NOMO-1 treated with DMSO at 0.1 percent for 48 hours (cell line): ENCODE results near the gene IL12RB2.
A peak's percentile ranks its signal among the peaks of the same experiment; 100 is the strongest.

Experiments
- DNase-seq: peaks from one replicate; lab custom pipeline; 2025; ENCODE audit not compliant: unreplicated experiment; lab: John Stamatoyannopoulos, UW

Gene IL12RB2, protein sequence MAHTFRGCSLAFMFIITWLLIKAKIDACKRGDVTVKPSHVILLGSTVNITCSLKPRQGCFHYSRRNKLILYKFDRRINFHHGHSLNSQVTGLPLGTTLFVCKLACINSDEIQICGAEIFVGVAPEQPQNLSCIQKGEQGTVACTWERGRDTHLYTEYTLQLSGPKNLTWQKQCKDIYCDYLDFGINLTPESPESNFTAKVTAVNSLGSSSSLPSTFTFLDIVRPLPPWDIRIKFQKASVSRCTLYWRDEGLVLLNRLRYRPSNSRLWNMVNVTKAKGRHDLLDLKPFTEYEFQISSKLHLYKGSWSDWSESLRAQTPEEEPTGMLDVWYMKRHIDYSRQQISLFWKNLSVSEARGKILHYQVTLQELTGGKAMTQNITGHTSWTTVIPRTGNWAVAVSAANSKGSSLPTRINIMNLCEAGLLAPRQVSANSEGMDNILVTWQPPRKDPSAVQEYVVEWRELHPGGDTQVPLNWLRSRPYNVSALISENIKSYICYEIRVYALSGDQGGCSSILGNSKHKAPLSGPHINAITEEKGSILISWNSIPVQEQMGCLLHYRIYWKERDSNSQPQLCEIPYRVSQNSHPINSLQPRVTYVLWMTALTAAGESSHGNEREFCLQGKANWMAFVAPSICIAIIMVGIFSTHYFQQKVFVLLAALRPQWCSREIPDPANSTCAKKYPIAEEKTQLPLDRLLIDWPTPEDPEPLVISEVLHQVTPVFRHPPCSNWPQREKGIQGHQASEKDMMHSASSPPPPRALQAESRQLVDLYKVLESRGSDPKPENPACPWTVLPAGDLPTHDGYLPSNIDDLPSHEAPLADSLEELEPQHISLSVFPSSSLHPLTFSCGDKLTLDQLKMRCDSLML

DNA sequence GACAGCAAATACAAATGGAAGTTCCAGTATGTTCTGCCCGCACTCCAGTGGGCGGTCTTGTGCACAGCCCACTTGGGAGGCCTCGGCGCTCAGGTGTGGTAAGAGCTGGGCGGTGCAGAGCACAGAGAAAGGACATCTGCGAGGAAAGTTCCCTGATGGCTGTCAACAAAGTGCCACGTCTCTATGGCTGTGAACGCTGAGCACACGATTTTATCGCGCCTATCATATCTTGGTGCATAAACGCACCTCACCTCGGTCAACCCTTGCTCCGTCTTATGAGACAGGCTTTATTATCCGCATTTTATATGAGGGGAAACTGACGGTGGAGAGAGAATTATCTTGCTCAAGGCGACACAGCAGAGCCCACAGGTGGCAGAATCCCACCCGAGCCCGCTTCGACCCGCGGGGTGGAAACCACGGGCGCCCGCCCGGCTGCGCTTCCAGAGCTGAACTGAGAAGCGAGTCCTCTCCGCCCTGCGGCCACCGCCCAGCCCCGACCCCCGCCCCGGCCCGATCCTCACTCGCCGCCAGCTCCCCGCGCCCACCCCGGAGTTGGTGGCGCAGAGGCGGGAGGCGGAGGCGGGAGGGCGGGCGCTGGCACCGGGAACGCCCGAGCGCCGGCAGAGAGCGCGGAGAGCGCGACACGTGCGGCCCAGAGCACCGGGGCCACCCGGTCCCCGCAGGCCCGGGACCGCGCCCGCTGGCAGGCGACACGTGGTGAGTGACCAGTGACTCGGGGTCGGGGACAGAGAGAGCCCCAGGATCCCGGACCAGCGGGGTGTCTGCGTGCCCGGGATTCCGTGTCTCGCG lies at the start of gene IL12RB2:
TSS of gene IL12RB2 (plus strand) at position 623 of the 810 bp plus-strand sequence. CDS start 12,496 bp downstream, outside the sequence.
- DNase-seq, result no peak

DNA sequence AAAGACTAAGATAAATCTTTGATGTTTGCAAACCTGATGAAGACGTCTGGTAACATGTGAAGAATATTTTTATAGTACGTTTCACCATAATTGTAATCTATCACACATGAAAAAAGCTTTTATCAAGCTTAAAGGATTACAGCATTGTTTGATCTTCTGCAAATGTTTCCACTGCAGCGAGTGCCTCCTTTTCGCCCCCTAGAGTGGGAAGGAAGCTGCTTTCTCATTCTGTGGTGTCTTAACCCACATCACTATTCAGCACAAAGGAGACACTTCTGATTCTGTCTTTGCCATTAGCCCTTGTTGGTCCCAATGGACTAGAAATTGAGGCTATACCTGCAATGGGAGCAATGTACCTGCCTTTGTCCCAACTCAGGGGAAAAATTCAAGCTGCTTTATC lies 46.0 kb upstream of the IL12RB2 start:
- peak; percentile 1 for DNase-seq

DNA sequence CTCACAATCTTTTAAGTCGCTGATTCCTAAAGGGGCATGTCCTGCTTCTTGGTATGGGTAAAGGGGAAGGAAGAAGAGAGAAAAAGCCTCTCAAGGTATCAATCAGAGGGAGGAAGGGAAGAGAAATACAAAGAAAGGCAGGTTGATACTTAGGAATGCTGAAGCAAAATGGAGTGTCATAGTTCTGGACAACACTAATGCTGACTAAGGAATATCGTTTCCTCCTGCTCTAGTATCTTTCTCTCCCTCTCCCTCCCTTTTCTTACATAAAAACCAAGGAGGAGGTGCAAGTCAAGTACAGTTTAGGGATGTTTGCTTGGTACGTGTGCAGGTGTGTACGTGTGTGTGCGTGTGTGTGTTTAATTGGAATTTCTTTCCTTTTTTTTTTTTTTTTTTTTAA lies 44.9 kb upstream of the IL12RB2 start:
- DNase-seq, result no peak

DNA sequence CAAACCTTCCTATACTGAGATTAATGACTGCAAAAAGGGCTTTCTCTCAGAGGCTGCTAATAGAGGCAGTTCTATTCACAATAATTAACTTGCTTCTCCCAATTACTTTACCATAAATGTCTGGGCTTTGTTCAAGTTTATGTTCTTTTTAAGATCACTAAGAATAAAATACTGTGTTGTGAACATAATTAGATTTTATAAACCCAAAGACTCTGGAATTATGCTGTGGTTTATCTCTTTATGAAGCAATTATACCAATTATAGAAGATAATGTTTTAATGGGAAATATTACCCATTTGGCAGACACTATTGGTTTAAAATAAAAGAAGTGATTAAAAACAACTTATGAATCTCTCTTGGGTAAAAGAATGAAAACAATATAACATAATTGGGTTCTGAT lies 43.5 kb upstream of the IL12RB2 start:
- no peak for DNase-seq

DNA sequence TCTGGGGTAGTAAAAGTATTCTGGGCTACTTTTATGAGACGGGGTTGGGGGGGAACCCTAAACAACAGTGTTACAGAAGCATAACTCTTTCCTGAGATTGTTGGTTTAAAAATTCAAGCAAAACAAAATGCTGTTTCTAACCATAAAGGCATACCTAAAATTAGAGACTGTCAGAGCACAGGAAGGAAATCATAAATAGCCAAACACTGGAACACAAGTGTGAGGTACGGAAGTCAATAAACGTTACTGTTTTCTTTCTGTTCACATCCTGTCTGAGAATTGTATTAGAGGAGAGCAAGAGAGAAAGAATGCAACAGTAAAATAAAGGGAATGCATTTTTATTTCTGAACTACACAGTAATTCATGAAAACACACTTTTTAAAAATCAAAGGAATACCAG lies 42.8 kb upstream of the IL12RB2 start:
- peak; percentile 35 for DNase-seq

DNA sequence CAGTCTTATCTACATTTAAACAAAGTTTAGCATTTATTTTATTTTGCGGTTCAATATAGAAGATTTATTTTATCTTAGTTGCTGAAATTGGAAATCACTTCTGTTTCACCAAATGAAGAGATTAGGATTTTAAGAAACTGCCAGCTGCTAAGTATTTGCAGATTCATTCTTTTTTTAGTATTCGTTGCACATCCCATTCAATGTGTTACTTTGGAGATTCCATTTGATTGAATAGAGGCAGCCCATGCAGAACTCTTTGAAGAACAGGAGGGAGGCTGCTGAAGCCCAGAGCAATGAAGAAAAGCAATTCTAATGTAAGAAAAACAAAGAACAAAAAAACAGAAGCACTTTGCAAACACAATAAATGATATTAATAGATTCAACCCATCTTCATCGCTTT lies 38.6 kb upstream of the IL12RB2 start:
- no peak for DNase-seq

DNA sequence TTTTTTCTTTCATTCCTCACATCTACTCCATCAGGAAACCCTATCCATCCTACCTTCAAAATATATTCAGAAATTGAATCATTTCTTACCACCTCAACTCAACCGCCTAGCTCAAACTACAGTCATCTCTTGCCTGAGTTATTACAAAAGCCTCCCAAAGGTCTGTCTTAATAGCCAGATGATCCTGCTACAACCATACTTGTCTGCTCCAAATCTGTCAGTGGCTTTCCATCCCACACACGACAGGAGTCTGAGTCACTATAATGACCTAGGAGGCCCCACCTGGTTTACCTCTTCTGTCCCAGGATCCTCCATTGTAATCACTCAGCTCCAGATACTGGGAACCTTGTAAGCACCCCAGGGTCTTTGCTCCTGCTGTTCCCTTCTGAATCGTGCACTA lies 37.1 kb upstream of the IL12RB2 start:
- no peak for DNase-seq

DNA sequence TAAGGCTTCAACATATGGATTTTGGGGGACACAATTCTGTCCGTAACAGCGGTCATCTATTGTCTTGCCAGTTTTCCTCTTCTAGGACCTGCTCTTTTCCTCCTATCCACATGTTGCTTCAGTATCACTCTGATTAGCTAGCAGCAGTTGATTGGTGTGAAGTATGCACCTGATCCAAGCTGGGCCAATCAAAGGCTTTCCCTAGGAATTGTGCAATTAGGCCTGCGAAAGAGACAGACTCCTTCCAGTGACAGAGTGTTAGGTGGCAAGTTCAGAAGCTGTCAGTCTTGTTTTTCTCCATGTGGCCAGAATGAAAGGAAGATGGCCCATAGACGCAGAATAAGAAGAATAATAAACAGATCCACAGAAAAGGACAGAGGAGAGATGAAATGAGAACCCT lies 34.1 kb upstream of the IL12RB2 start:
- no peak for DNase-seq

DNA sequence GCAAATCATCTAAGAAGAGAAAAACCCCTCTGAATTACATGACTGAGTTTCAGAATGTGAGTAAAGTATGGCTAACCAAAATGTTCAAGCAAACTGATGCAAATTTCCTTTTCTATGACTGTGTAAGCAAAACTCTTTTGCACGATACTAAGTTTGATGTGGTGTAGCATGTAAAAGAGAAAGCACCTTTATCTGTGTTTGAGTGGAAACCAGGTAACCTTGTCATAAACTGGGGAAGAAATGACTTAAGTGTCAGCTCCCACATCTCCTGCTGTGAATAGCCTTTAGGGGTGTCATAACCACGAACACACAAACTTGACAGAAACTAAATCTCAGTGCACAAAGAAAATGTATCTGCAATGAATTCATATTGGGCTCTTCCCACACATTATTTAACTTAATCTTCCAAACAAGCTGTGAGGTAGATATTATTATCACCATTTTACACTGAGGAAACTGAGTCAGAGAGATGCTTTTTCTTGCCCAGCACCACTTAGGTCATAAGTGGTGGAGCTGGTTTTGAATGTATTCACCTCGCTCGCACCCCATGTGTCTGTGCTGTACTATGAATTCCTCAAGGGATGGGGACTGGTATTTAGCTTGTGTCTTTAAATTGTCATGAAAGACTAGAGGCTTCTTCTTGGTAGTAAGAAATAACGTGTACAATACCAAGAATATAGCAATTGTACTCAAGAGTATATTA lies 32.9 kb upstream of the IL12RB2 start:
- no peak for DNase-seq

DNA sequence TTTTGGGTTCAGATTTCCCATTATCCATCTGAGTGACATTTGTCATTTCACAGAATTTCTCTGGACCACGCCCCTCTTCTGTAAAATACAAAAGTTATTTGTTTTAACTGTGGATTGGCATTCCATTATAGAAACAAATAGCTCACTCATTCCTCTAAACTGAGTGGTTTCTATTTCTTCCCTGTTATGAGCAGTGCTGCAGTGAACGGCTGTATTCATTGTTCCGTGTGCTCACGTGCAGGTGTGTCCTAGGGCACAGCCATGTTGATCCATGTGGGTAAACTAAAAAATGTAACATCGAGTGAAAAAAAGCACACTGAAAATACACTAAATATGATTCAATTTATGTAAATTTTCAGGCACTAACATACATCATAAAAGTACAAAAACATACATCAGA lies 27.0 kb upstream of the IL12RB2 start:
- no peak for DNase-seq

DNA sequence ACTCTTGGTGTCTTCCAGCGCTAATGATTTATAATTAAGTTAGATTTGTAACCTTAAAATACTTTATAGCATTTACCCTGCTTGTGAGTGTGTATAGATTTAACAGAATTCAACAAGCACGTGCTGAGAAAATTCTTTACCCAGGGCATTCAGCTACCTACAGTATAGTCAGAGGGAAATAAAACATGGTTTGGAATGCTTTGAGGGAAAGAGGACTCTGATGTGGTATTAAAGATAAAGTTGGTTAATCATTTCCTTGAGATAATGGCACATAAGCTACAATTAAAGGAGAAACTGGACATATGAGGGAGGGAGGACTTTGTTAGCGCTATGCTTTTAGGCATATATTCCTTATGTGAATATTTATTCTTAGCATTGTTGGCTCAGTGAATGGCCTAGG lies 26.4 kb upstream of the IL12RB2 start:
- DNase-seq, result no peak

DNA sequence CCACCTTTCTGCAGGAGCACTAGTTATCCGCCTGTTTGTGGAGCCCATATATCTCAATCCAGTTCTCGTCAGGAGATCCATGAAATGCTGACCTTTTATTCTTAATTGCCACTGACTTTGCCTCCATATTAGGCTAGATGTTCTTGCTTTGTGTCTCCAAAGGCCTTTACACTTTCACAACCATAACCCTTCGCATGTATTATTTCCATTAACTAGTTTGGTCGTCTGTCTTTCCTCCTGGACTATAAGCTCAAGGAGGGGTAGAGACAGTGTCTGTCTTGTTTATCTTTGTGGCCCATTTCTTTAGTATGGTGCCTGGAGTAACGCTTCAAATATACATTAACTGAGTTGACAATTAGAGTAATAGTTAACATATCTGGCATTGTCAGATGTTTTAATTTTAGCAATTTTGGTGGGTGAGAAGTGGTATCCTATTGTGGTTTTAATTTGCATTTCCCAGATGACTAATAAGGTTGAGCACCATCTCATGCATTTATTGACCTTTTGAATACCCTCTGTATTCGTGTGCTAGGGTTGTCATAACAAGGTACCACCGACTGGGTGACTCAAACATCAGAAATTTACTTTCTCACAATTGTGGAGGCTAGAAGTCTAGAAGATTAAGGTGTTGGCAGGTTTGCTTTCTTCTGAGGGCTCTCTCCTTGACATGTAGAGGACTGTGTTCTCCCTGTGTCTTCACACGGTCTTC lies 21.7 kb upstream of the IL12RB2 start:
- DNase-seq, result no peak

DNA sequence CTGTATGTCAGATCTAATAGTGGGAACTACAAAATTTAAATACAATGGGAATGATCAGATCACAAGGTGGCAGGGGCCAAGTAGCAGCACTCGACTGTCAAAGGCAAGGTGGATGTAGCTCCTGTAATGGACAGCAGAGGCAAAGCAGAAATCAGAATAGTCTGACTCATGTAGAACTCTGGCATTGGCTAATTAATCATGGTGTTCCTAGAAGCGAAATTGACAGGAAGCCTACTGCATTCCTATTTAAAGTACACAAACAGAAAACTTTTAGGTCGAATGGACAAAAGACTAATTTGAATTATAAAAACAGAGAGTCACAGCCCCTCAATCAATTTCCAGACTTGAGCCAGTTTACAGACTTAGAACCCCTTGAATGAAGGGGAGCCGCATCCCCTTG lies 17.4 kb upstream of the IL12RB2 start:
- DNase-seq, result no peak

DNA sequence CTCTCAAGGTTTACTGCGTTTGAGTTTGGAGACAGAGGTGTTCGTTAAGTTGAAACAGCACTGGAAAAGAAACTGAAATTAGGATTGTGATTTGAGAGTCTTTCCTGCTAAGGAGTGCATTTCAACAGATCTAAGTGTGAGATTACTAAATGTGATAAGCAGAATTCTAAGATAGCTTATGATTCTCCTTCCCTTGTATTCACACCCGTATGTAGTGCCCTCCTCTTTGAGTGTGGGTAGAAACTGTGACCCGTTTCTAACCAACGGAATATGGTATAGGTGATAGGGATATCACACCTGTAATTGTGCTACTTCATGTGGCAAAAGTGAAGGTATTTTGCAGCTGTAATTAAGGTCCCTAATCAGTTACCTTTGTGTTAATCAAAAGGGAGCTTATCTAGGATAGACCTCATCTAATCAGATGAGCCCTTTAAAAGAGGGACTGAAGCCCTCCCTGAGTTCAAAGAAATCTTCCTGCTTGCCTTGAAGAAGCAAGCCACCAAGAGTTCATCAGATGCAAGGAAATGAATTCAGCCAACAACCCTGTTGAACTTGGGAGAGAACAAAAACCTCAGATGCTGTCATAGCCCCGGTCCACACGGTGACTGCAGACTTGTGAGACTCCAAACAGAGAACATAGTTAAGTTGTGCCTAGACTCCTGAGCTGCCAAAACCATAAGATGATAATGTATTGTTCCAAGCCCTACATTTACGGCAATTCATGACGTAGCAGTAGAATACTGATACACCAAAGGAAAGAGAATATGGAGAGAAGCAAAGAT lies 12.6 kb upstream of the IL12RB2 start:
- DNase-seq, result no peak

DNA sequence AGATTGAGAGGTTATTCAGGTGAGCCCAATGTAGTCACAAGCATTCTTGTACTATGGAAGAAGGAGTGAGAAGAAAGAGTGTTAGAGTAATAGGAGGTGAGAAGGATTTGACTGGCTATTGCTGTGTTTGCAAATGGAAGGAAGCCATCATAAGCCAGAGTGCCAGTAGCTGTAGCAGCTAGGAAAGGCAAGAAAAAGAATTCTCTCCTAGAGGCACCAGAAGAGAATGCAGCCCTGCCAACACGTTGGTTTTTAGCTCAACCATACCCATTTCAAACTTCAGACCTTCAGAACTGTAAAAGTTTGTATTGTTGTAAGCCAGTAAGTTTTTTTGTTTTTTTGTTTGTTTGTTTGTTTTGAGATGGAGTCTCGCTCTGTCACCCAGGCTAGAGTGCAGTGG lies 8.9 kb upstream of the IL12RB2 start:
- DNase-seq, result no peak

DNA sequence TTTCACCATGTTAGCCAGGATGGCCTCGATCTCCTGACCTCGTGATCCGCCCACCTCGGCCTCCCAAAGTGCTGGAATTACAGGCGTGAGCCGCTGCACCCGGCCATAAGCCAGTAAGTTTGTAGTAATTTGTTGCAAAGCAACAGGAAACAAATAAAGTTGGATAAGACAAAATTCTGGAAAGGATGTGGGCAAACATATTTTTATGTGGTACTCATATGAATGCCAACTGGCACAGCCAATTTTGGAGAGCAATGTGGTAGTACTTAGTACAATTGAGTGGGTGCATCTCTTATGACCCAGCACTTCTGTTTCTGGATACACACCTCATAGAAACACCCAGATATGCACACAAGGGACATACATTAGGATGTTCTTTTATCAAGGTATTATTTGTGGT lies 8.4 kb upstream of the IL12RB2 start:
- no peak for DNase-seq

DNA sequence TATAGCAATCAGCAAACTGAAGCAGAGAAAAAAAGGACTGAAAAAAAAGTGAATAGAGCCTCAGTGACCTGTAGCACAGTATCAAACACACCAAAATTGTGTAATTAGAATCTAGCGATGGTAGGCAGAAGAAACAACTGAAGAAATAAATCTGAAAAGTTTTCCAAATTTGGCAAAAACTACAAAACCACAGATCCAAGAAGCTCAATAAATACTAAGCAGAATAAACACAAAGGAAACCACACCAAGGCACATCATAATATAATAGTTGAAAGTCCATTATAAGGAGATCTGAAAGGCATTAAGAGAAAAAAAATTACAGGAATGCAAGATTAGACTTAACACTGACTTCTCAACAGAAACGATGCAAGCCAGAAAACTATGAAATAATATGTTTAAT lies 7.1 kb upstream of the IL12RB2 start:
- no peak for DNase-seq

DNA sequence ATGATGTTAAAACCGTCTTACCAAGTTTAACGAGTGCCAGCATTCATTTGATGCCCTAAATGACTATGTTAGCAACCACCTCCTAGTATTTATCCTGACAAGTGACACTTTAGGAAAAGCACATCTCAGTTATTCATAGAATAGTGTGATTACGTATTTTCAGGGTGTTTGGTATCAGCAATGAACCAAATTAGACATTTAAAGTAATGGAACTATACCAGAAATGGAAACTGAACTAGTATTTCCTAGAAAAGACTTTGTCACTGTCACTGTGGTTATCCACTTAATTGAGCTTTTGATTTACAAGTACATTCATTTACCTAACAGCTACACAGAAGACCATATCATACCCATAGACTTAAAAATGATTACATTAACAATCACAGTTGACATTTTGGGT lies 3.6 kb upstream of the IL12RB2 start:
- DNase-seq, result no peak

DNA sequence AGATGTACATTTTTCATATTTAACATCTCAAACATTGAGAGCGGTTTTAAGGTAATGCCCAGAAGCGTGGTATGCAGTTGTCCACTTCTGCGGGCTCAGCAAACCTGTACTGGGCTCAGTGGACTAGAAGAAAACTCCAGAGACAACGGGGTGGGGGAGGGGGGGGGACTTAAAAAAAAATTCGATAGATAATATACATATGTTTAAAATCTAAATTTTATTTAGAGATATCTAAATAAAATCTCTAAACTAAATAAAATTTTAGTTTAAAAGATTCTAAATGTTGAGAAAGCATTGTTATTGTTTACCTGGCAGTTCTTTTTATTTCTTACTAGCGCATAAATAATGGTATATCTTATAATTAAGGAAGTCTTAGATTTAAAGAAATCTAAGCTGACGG lies 1.1 kb upstream of the IL12RB2 start:
- no peak for DNase-seq
